Measurements from ENCODE around the gene ZNF512. TPM values are rescaled to one million over a fixed set of nuclear protein-coding genes. Genes with fewer than 3 reads are reported as not detected.

Gene ZNF512
- total RNA-seq, 2 experiments from 2014 or later, result 22.4 to 23.3 TPM

DNA sequence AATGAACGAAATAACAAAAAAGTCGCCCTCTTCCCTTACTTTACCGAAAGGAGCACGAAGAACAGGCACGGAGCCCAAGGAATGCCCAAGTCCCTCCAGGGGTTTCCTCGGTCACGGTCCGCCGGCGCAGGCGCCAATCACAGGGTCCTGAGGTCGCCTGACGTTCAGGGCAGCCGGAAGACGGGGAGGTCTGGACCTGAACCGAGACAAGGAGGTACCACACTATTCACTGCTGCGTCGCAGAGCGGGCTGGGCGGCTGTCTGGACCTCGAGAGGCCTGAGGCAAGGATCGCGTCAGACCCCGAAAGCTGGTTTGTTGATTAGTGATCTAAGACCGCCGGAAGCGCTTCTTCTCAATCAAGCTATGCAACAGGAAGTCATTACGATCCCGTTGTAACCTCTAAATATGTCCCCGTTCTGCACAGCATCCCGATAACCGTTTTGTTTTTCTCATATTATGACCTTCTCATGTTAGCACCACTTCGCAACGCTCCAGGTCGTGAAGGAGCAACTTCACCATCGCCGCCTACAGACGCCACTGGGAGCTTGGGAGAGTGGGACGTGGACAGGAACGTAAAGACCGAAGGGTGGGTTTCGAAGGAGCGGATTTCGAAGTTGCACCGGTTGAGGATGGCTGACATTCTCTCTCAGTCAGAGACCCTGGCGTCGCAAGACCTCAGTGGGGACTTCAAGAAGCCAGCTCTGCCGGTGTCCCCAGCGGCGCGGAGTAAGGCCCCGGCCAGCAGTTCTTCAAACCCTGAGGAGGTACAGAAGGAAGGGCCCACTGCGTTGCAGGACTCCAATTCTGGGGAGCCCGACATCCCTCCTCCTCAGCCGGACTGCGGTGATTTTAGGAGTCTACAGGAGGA lies 80.7 kb downstream of the ZNF512 start, which contains the start of the genes SLC4A1AP and SUPT7L:
Gene SLC4A1AP (plus strand): TSS at position 605 of the 869 bp plus-strand sequence. CDS start 26 bp downstream, at position 631.
Gene SUPT7L (minus strand): TSS at position 330 of the 869 bp plus-strand sequence. CDS start 1,422 bp downstream, outside the sequence.
- CTCF ChIA-PET, result interaction anchor here (1.0 to 2.0 kb wide), 5 partner anchors 10 to 232 kb away, joined by 3 to 10 read pairs (median 5); no protein-coding TSS in a partner anchor
- POLR2A ChIA-PET, result interaction anchor here (0.6 kb wide), 1 partner anchor 21 kb away, joined by 4 read pairs; no protein-coding TSS in a partner anchor

DNA sequence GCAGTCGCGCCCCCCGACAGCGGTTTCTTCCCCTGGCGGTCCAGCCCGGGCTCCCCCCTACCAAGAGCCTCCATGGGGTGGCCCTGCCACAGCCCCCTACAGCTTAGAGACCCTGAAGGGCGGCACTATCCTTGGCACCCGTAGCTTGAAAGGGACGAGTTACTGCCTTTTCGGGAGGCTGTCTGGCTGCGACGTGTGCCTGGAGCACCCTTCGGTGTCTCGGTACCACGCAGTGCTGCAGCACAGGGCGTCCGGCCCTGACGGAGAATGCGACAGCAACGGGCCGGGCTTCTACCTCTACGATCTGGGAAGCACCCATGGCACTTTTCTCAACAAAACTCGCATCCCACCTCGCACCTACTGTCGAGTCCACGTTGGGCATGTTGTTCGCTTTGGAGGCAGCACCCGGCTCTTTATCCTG lies 81.3 kb downstream of the ZNF512 start:
- POLR2A ChIA-PET, result interaction anchor here (0.6 kb wide), 2 partner anchors 20 to 746 kb away, joined by 4 to 5 read pairs; no protein-coding TSS in a partner anchor
- CTCF ChIA-PET, result interaction anchor here (1.0 to 2.0 kb wide), 5 partner anchors 10 to 233 kb away, joined by 3 to 10 read pairs (median 5); no protein-coding TSS in a partner anchor

- CTCF ChIA-PET, result interaction anchor here (1.6 to 2.0 kb wide), 3 partner anchors 9 to 18 kb away, joined by 5 to 10 read pairs (median 6); no protein-coding TSS in a partner anchor
- POLR2A ChIA-PET, result interaction anchor here (0.6 kb wide), 1 partner anchor 746 kb away, joined by 5 read pairs; no protein-coding TSS in a partner anchor
Observed at GRCh38 chr2:27664622-27665363, 82.0 kb downstream of the ZNF512 start.

DNA sequence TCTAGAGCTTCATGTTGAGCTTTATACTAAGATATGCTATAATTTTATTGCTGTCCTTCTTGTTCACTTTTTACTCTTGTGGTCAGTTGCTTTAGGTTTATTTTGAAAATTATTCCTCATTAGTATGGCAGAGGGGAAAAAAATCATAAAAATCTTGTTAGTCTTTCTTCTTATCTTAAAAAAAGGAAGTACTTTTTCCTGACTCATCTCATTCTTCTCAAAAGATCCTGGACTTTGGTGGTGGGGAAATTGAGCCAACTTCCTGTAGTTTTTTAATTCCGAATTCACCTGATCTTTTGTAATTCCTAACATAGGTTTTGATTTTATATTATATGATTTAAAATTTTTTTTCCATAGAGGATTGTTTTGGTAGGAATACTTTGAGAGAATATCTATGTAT lies 84.6 kb downstream of the ZNF512 start:
- ChIA-PET CTCF (no interaction called here), POLR2A (no interaction called here)

DNA sequence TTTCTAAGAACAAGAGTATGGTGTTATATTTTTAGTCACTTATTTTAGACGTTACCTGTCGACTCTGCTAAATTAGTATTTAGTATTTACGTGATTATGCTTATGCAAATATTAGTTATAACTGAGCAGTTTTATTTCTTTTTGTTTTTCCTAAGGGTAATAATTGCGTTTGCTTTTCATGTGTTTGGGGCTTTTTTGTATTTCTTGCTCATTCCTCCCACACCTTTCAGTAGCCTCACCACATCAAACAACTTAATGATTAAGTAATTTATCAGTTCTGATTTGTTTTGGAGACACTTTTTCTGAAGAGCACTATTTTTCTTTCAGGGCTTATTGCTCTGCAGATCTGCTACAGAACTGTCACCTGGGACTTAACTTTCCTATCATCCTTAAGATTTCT lies 88.4 kb downstream of the ZNF512 start:
- POLR2A ChIA-PET, result no interaction called here

More for the DNA sequence above, 88.4 kb downstream of the ZNF512 start:
- CTCF ChIA-PET, result no interaction called here

Other genes with a start within 250 kb of the ZNF512 start
- gene GTF3C2, start 226.3 kb upstream of the ZNF512 start, total RNA-seq, result 10 to 100 TPM; 76.1 to 76.6 TPM
- gene EIF2B4, start 212.7 kb upstream of the ZNF512 start, total RNA-seq, result 10 to 100 TPM; 43.6 to 46.6 TPM
- gene SNX17, start 212.4 kb upstream of the ZNF512 start, total RNA-seq, result 100 to 1,000 TPM; 111 to 112 TPM
- 1 to 10 TPM; 8.2 to 9.5 TPM for gene ZNF513, start 202.3 kb upstream of the ZNF512 start, total RNA-seq
- gene PPM1G, start 173.5 kb upstream of the ZNF512 start, total RNA-seq, result 100 to 1,000 TPM; 179 to 181 TPM
- gene NRBP1, start 154.4 kb upstream of the ZNF512 start, total RNA-seq, result 10 to 100 TPM; 65.0 to 71.2 TPM
- gene KRTCAP3, start 140.7 kb upstream of the ZNF512 start, total RNA-seq, result 1 to 10 TPM; 3.9 to 4.6 TPM
- gene IFT172, start 93.3 kb upstream of the ZNF512 start, total RNA-seq, result 10 to 100 TPM; 12.1 to 13.9 TPM
- not detected for gene FNDC4, start 87.8 kb upstream of the ZNF512 start, total RNA-seq
- not detected for gene GCKR, start 86.2 kb upstream of the ZNF512 start, total RNA-seq
- under 1 TPM in 1 of 2 experiments, not detected in 1; 0.25 TPM for gene CCDC121, start 46.0 kb downstream of the ZNF512 start, total RNA-seq
- gene GPN1, start 46.0 kb downstream of the ZNF512 start, total RNA-seq, result 10 to 100 TPM; 60.7 to 62.5 TPM
- 10 to 100 TPM; 27.5 to 31.0 TPM for gene SUPT7L, start 80.6 kb downstream of the ZNF512 start, total RNA-seq
- 10 to 100 TPM; 27.8 to 28.7 TPM for gene SLC4A1AP, start 80.8 kb downstream of the ZNF512 start, total RNA-seq
- 10 to 100 TPM; 92.7 to 93.8 TPM for gene MRPL33, start 188.7 kb downstream of the ZNF512 start, total RNA-seq